A549 (cell line): ENCODE measurements around the gene RABGAP1. TPM values are rescaled to one million over a fixed set of nuclear protein-coding genes. Genes with fewer than 3 reads are reported as not detected.

Experiments
- ATAC-seq, 2 experiments: fragments of 200-7000 bp in 1 of 2; fragments of >200 bp in 1 of 2; cut with Nextera tagmentation in 1 of 2; cut with Tn5 transposase in 1 of 2; 3 replicates each; pipeline versions ENCODE4 v1.8.0 to v1.9.1; 2018 to 2020; ENCODE audit warnings: mild to moderate bottlenecking in 1 of 2, moderate library complexity in 1 of 2
- CTCF ChIA-PET: fragments of 300-600 bp; sonication (Branson Sonifier 250); formaldehyde crosslinking; extraction: SDS; loops from one replicate; lab custom pipeline; 2021; ENCODE audit warnings: antibody characterized with exemption, inconsistent platforms; lab: Yijun Ruan, JAX
- POLR2A ChIA-PET: fragments of 350-600 bp; formaldehyde crosslinking; extraction: SDS; loops from one replicate; lab custom pipeline; 2021; ENCODE audit warnings: antibody characterized with exemption, inconsistent platforms; lab: Yijun Ruan, JAX
- DNase-seq, 2 experiments: peaks; one replicate each; pipeline versions ENCODE4 v3.0.0 to v3.0.0-alpha.2; 2011 to 2016; ENCODE audit warnings: low read depth in 1 of 2, low spot score in 1 of 2
- FAIRE-seq: peaks from 2 replicates; lab custom pipeline; 2011; peaks lifted over from hg19 to GRCh38; lab: Jason Lieb, UNC
- H3K27ac ChIP-seq, 2 experiments: fragments of >200 bp; sonication (Bioruptor Twin); formaldehyde crosslinking; 3 replicates each; pipeline ENCODE4 v1.5.1; 2016 to 2017
- H3K4me1 ChIP-seq: fragments of >200 bp; sonication (Bioruptor Twin); formaldehyde crosslinking; 3 replicates; pipeline ENCODE4 v1.6.1; 2016
- H3K4me2 ChIP-seq: fragments of >200 bp; sonication (Bioruptor Twin); formaldehyde crosslinking; 3 replicates; pipeline ENCODE4 v1.6.1; 2016
- H3K4me3 ChIP-seq: fragments of >200 bp; sonication (Bioruptor Twin); formaldehyde crosslinking; 3 replicates; pipeline ENCODE4 v1.5.1; 2016
- H3K9me3 ChIP-seq: fragments of >200 bp; sonication (Bioruptor Twin); formaldehyde crosslinking; 3 replicates; pipeline ENCODE4 v1.6.1; 2016
- CBX2 ChIP-seq: fragments of 200-600 bp; sonication (generic); IDR thresholded peaks from 2 replicates; pipeline ENCODE4 v1.6.1; 2016; ENCODE audit warnings: low read depth, mild to moderate bottlenecking, borderline replicate concordance
- CEBPB ChIP-seq, 2 experiments: fragments of >200 bp in 1 of 2; sonication (Bioruptor Twin) in 1 of 2; formaldehyde crosslinking in 1 of 2; IDR thresholded peaks; 2 replicates each; pipeline ENCODE4 v1.6.1; 2012 to 2016
- EHF ChIP-seq: fragments of 250-450 bp; sonication (Bioruptor Pico); IDR thresholded peaks from 2 replicates; pipeline ENCODE4 v1.5.0; 2020; ENCODE audit warnings: mild to moderate bottlenecking
- EHMT2 ChIP-seq: fragments of 200-600 bp; sonication (generic); IDR thresholded peaks from 2 replicates; pipeline ENCODE4 v1.6.1; 2016; ENCODE audit warnings: antibody characterized with exemption, low read depth, mild to moderate bottlenecking, moderate library complexity
- EP300 ChIP-seq, 2 experiments: fragments of >200 bp; sonication (Bioruptor Twin); formaldehyde crosslinking; IDR thresholded peaks; 2 replicates in 1 of 2; 3 replicates in 1 of 2; pipeline ENCODE4 v1.6.1; 2016 to 2017
- ESRRA ChIP-seq: fragments of 150-350 bp; IDR thresholded peaks from 2 replicates; pipeline ENCODE4 v1.6.1; 2014; ENCODE audit warnings: mild to moderate bottlenecking, low read length, borderline replicate concordance
- FOSL2 ChIP-seq, 2 experiments: fragments of 450-650 bp in 1 of 2; fragments of >200 bp in 1 of 2; sonication (Bioruptor Twin) in 1 of 2; formaldehyde crosslinking; IDR thresholded peaks; 2 replicates each; pipeline versions ENCODE4 v1.5.0 to v1.6.1; 2016 to 2020; ENCODE audit warnings: mild to moderate bottlenecking in 1 of 2, moderate library complexity in 1 of 2
- FOXS1 ChIP-seq: fragments of 250-450 bp; sonication (Bioruptor Pico); IDR thresholded peaks from 2 replicates; pipeline ENCODE4 v1.5.0; 2020; ENCODE audit warnings: mild to moderate bottlenecking, moderate library complexity
- HOXA7 ChIP-seq: fragments of 250-450 bp; sonication (Bioruptor Pico); IDR thresholded peaks from 2 replicates; pipeline ENCODE4 v1.5.0; 2020; ENCODE audit warnings: mild to moderate bottlenecking, moderate library complexity
- JUNB ChIP-seq: fragments of >200 bp; sonication (Bioruptor Twin); formaldehyde crosslinking; IDR thresholded peaks from 2 replicates; pipeline ENCODE4 v1.6.1; 2016
- KDM1A ChIP-seq: fragments of 200-600 bp; sonication (generic); IDR thresholded peaks from 2 replicates; pipeline ENCODE4 v1.6.1; 2016; ENCODE audit warnings: low read depth, mild to moderate bottlenecking
- MAFK ChIP-seq: fragments of 450-650 bp; IDR thresholded peaks from 2 replicates; pipeline ENCODE4 v1.6.1; 2014; ENCODE audit not compliant: partially characterized antibody
- MYC ChIP-seq: IDR thresholded peaks from 2 replicates; pipeline ENCODE4 v1.6.1; 2012; ENCODE audit warnings: mild to moderate bottlenecking, inconsistent platforms, low read length, improper control_type of control experiment, borderline replicate concordance
- PHF8 ChIP-seq: fragments of 200-600 bp; sonication (generic); IDR thresholded peaks from 2 replicates; pipeline ENCODE4 v1.6.1; 2016; ENCODE audit warnings: low read depth, mild to moderate bottlenecking, antibody characterized with exemption, moderate library complexity, borderline replicate concordance
- POLR2A ChIP-seq: IDR thresholded peaks from 2 replicates; pipeline ENCODE4 v1.6.1; 2012; ENCODE audit warnings: mild to moderate bottlenecking, low read length
- POLR2AphosphoS2 ChIP-seq: conservative IDR thresholded peaks from 2 replicates; pipeline ENCODE4 v1.6.1; 2012; ENCODE audit warnings: low read length, improper control_type of control experiment, inconsistent platforms
- RFX5 ChIP-seq: fragments of 450-650 bp; IDR thresholded peaks from 2 replicates; pipeline ENCODE4 v1.7.1; 2014; ENCODE audit warnings: antibody characterized with exemption, mild to moderate bottlenecking, moderate library complexity
- RNF2 ChIP-seq: fragments of 200-600 bp; sonication (generic); IDR thresholded peaks from 2 replicates; pipeline ENCODE4 v1.6.1; 2016; ENCODE audit warnings: low read depth, mild to moderate bottlenecking, antibody characterized with exemption, moderate library complexity, borderline replicate concordance
- SMC3 ChIP-seq: fragments of >200 bp; sonication (Bioruptor Twin); formaldehyde crosslinking; IDR thresholded peaks from 3 replicates; pipeline ENCODE4 v1.6.1; 2018; ENCODE audit warnings: inconsistent platforms
- SREBF2 ChIP-seq: fragments of 450-650 bp; IDR thresholded peaks from 2 replicates; pipeline ENCODE4 v1.6.1; 2014; ENCODE audit warnings: mild to moderate bottlenecking, moderate library complexity
- ZNF302 ChIP-seq: fragments of 250-450 bp; sonication (Bioruptor Pico); IDR thresholded peaks from 2 replicates; pipeline ENCODE4 v1.9.0; 2021; ENCODE audit warnings: inconsistent platforms, mild to moderate bottlenecking, moderate library complexity
- WGBS: methylation state at CpG from one replicate; pipeline ENCODE4 v1.1.6; 2017; ENCODE audit errors: missing lambda C conversion rate; 5-methylcytosine and 5-hydroxymethylcytosine counted together
- polyA plus RNA-seq, 4 experiments: library from polyadenylated mRNA; depleted of rRNA in 3 of 4; stranded (reverse); fragments of >200 nt; fragmentation: RNase III in 1 of 4; extraction: RNeasy Plus Mini Kit Qiagen cat#74134 plus additional on column Dnase treatment in 1 of 4; gene quantifications; 2 replicates in 3 of 4; 3 replicates in 1 of 4; pipeline ENCODE4 v1.2.3, GENCODE V29; 2011 to 2017
- TF ChIP-seq, protein P1 (sequence below): fragments of 450-650 bp; IDR thresholded peaks from 2 replicates; pipeline ENCODE4 v1.6.1; 2014; ENCODE audit warnings: antibody characterized with exemption
- TF ChIP-seq, protein P2 (sequence below): fragments of 250-450 bp; sonication (Bioruptor Pico); IDR thresholded peaks from 2 replicates; pipeline ENCODE4 v1.5.0; 2021; ENCODE audit warnings: mild to moderate bottlenecking, moderate library complexity, borderline replicate concordance
- TF ChIP-seq, protein P3 (sequence below): fragments of >200 bp; sonication (Bioruptor Twin); formaldehyde crosslinking; IDR thresholded peaks from 3 replicates; pipeline ENCODE4 v1.5.1; 2016

Gene RABGAP1
- polyA plus RNA-seq, 2 of the 4 experiments (the other 2 are of a cell fraction): 17.5 to 39.9 TPM

DNA sequence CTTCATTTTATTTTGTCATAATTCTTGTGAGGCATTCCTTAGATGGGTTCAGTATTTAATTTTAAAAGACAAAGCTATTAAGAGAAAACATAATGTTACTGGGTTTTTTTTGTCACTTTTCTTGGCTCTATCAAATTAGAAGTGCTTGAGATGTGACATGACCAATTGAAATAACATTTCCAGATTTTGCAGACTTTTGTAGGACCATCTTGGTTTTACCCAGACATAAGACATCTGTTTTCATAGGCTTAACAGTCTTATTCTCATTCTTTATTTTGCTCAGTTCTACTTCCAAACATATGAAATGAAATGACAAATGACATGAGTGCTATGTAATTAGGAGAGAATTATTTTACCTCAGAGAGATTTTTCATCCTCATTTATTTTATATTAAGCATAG lies 112.2 kb downstream of the RABGAP1 start (continued):
- TF ChIP-seq, protein P1, sequence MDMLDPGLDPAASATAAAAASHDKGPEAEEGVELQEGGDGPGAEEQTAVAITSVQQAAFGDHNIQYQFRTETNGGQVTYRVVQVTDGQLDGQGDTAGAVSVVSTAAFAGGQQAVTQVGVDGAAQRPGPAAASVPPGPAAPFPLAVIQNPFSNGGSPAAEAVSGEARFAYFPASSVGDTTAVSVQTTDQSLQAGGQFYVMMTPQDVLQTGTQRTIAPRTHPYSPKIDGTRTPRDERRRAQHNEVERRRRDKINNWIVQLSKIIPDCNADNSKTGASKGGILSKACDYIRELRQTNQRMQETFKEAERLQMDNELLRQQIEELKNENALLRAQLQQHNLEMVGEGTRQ: no peak
- no peak for TF ChIP-seq MAFK
- TF ChIP-seq, protein P2, sequence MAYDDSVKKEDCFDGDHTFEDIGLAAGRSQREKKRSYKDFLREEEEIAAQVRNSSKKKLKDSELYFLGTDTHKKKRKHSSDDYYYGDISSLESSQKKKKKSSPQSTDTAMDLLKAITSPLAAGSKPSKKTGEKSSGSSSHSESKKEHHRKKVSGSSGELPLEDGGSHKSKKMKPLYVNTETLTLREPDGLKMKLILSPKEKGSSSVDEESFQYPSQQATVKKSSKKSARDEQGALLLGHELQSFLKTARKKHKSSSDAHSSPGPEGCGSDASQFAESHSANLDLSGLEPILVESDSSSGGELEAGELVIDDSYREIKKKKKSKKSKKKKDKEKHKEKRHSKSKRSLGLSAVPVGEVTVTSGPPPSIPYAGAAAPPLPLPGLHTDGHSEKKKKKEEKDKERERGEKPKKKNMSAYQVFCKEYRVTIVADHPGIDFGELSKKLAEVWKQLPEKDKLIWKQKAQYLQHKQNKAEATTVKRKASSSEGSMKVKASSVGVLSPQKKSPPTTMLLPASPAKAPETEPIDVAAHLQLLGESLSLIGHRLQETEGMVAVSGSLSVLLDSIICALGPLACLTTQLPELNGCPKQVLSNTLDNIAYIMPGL: no peak
- no peak for TF ChIP-seq FOXS1 (CRISPR knock-in tag)
- TF ChIP-seq ESRRA: no peak

DNA sequence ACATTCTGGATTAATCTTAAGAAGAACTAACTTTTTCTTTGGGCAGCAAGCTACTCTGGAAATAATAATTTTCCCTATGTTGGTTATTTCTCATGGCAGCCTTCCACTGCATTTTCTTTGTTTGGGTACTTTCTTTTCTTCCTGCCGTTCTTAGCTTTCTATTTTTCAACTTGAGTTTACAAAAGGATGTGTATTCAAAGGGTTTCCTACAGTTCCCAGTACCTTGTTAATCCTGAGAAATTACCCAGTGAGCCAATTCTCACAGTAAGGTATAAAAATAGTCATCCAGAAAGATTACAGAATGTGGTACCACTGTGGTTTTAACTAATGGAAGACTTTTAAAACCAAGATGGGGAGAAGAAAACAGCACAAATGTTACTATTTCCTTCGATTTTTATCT lies 112.9 kb downstream of the RABGAP1 start:
- Histone ChIP-seq H3K4me2 (no peak overlapping the region), H3K9me3 (no peaks in the 10 kb centered on the region), H3K4me1 (peaks cover 2% of the 10 kb centered on the region; the same call in 1 of the 3 replicates), H3K27ac (no peak overlapping the region), H3K4me3 (no peak overlapping the region)
- WGBS: 78% methylated on average over 2 of the region's 2 CpGs
- CTCF ChIA-PET: interaction anchor here (0.6 to 1.7 kb wide), 2 partner anchors 235 to 301 kb away, joined by 3 read pairs; no protein-coding TSS in a partner anchor
- FAIRE-seq: no peak
- no peak for DNase-seq
- TF ChIP-seq PHF8 (no peak), RNF2 (no peak), KDM1A (no peak), JUNB (no peak), ZNF302 (CRISPR knock-in tag) (no peak), SREBF2 (no peak), POLR2A (no peak), SMC3 (no peak), EHMT2 (no peak), POLR2AphosphoS2 (no peak), CEBPB (IDR thresholded peaks at IDR 0.05) (no peak), EP300 (IDR thresholded peaks at IDR 0.05) (no peak), MAFK (no peak), CBX2 (no peak), HOXA7 (CRISPR knock-in tag) (no peak), EHF (CRISPR knock-in tag) (no peak), MYC (no peak)
- TF ChIP-seq, protein P3, sequence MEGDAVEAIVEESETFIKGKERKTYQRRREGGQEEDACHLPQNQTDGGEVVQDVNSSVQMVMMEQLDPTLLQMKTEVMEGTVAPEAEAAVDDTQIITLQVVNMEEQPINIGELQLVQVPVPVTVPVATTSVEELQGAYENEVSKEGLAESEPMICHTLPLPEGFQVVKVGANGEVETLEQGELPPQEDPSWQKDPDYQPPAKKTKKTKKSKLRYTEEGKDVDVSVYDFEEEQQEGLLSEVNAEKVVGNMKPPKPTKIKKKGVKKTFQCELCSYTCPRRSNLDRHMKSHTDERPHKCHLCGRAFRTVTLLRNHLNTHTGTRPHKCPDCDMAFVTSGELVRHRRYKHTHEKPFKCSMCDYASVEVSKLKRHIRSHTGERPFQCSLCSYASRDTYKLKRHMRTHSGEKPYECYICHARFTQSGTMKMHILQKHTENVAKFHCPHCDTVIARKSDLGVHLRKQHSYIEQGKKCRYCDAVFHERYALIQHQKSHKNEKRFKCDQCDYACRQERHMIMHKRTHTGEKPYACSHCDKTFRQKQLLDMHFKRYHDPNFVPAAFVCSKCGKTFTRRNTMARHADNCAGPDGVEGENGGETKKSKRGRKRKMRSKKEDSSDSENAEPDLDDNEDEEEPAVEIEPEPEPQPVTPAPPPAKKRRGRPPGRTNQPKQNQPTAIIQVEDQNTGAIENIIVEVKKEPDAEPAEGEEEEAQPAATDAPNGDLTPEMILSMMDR: no peak
- POLR2A ChIA-PET: interaction anchor here (0.6 kb wide), 1 partner anchor 15 kb away, joined by 3 read pairs; no protein-coding TSS in a partner anchor
- ATAC-seq: no peak

DNA sequence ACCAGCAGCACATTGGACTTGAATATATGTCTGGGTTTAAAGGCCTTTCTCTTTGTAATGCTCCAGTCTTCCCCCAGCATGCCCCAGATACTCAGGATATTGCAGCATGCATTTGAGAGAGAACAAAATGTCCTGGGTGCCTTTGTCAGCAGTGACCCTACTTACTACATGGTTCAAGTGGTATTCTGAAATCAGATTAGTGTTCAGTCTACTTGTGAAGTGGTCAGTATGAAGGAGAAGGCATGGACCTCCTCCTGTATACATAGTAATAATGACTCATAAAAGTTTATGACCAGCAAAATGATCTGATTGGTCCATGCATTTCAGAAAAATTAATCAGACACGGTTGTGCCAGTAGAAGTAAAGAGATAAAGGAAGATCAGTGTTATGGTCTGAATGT lies 118.0 kb downstream of the RABGAP1 start:
- 27% methylated on average over 1 of the region's 1 CpG for WGBS
- no peak overlapping the region for H3K4me3 ChIP-seq
- DNase-seq (peak in 1 of 2 experiments; percentile 6), ATAC-seq (peak in 1 of 2 experiments; percentile 42; a peak in 2 of 6 replicates), FAIRE-seq (no peak)
- TF ChIP-seq FOSL2 (IDR thresholded peaks at IDR 0.05): no peak
- TF ChIP-seq FOSL2 (CRISPR knock-in tag; IDR thresholded peaks at IDR 0.05): peak; percentile 31; the same call in 1 of the 2 replicates
- no peak for TF ChIP-seq ESRRA
- peak; percentile 87 for TF ChIP-seq RFX5
- no peak overlapping the region for H3K27ac ChIP-seq
- H3K9me3 ChIP-seq: no peaks in the 10 kb centered on the region
- POLR2A ChIA-PET: no interaction called here
- CTCF ChIA-PET: no interaction called here
- no peak overlapping the region for H3K4me2 ChIP-seq
- H3K4me1 ChIP-seq: peaks cover 10% of the 10 kb centered on the region; the same call in 1 of the 3 replicates
